H1 (cell line): ENCODE results near the gene MYBPH. TPM values are rescaled to one million over a fixed set of nuclear protein-coding genes. Genes with fewer than 3 reads are reported as not detected.

Source experiments
- CTCF ChIA-PET: fragments of 300-600 bp; sonication (Branson Sonifier 250); formaldehyde crosslinking; loops from one replicate; lab custom pipeline; 2021; ENCODE audit not compliant: partially characterized antibody; lab: Charles Lee
- POLR2A ChIA-PET: fragments of 300-600 bp; sonication (Branson Sonifier 250); formaldehyde crosslinking; loops from one replicate; lab custom pipeline; 2021; ENCODE audit warnings: inconsistent platforms; ENCODE audit not compliant: partially characterized antibody; lab: Charles Lee
- DNase-seq, 2 experiments: peaks; one replicate each; pipeline versions ENCODE4 v3.0.0 to v3.0.0-alpha.2; 2010 to 2022; ENCODE audit warnings: low spot score in 2 of 2, low read depth in 1 of 2, mixed read lengths in 1 of 2
- FAIRE-seq: peaks from 2 replicates; lab custom pipeline; 2011; peaks lifted over from hg19 to GRCh38; lab: Jason Lieb, UNC
- H2AFZ ChIP-seq: 2 replicates; pipeline ENCODE4 v1.8.1; 2012; ENCODE audit warnings: low read length, inconsistent platforms
- H2AK5ac ChIP-seq: 2 replicates; pipeline ENCODE4 v1.6.1; 2013; ENCODE audit warnings: low read depth, low read length
- H2BK120ac ChIP-seq: replicated peaks from 2 replicates; pipeline ENCODE3; 2013; ENCODE audit warnings: low read depth, low read length, inconsistent platforms
- H2BK12ac ChIP-seq: 2 replicates; pipeline ENCODE4 v1.6.1; 2013; ENCODE audit warnings: low read depth, low read length
- H2BK15ac ChIP-seq: 2 replicates; pipeline ENCODE4 v1.6.1; 2013; ENCODE audit warnings: low read length
- H2BK20ac ChIP-seq: 2 replicates; pipeline ENCODE4 v1.6.1; 2013; ENCODE audit warnings: low read length
- H2BK5ac ChIP-seq: 2 replicates; pipeline ENCODE4 v1.6.1; 2013; ENCODE audit warnings: low read depth, low read length
- H3K14ac ChIP-seq: 2 replicates; pipeline ENCODE4 v1.6.1; 2013; ENCODE audit warnings: inconsistent platforms; ENCODE audit not compliant: insufficient read length
- H3K18ac ChIP-seq: 2 replicates; pipeline ENCODE4 v1.6.1; 2013; ENCODE audit warnings: low read length; ENCODE audit errors: extremely low read depth
- H3K23ac ChIP-seq: 2 replicates; pipeline ENCODE4 v1.6.1; 2013; ENCODE audit warnings: inconsistent platforms; ENCODE audit not compliant: insufficient read length
- H3K23me2 ChIP-seq: 2 replicates; pipeline ENCODE4 v1.6.1; 2013; ENCODE audit warnings: low read depth, low read length
- H3K27ac ChIP-seq: 2 replicates; pipeline ENCODE4 v1.6.1; 2011; ENCODE audit warnings: low read depth, low read length, inconsistent platforms
- H3K27me3 ChIP-seq, 4 experiments: replicated peaks in 1 of 4; 1 replicate in 1 of 4; 2 replicates in 3 of 4; pipeline versions ENCODE4 v1.6.1 to v1.8.1; 2011 to 2013; ENCODE audit warnings: low read length in 3 of 4, mild to moderate bottlenecking in 3 of 4, inconsistent platforms in 2 of 4, mixed read lengths in 2 of 4, moderate library complexity in 1 of 4; ENCODE audit not compliant: control insufficient read depth in 3 of 4, insufficient read depth in 3 of 4; ENCODE audit errors: extremely low read depth in 1 of 4
- H3K36me3 ChIP-seq, 4 experiments: 2 replicates each; pipeline versions ENCODE4 v1.6.1 to v1.8.1; 2011 to 2013; ENCODE audit warnings: mild to moderate bottlenecking in 4 of 4, low read length in 3 of 4, moderate library complexity in 2 of 4, control low read depth in 1 of 4, inconsistent platforms in 1 of 4; ENCODE audit not compliant: insufficient read depth in 4 of 4, control insufficient read depth in 2 of 4
- H3K4ac ChIP-seq: replicated peaks from 2 replicates; pipeline ENCODE3; 2013; ENCODE audit warnings: low read length, low read depth, mixed read lengths, inconsistent platforms; ENCODE audit not compliant: insufficient read length
- H3K4me1 ChIP-seq, 4 experiments: replicated peaks in 1 of 4; 1 replicate in 1 of 4; 2 replicates in 3 of 4; pipeline versions ENCODE4 v1.6.1 to v1.8.1; 2011 to 2013; ENCODE audit warnings: low read length in 3 of 4, inconsistent platforms in 2 of 4, mixed read lengths in 1 of 4; ENCODE audit not compliant: insufficient read depth in 4 of 4, control insufficient read depth in 3 of 4
- H3K4me2 ChIP-seq, 2 experiments: 2 replicates each; pipeline versions ENCODE4 v1.6.1 to v1.8.1; 2011 to 2013; ENCODE audit warnings: low read depth in 2 of 2, low read length in 2 of 2, control low read depth in 1 of 2, inconsistent platforms in 1 of 2, mild to moderate bottlenecking in 1 of 2; ENCODE audit not compliant: insufficient read depth in 1 of 2
- H3K4me3 ChIP-seq, 4 experiments: fragments of 200-600, 300-600 bp in 1 of 4; sonication (generic), shearing (Covaris generic), sonication (Bioruptor Twin) in 1 of 4; 2 replicates each; pipeline versions ENCODE4 v1.5.1 to v1.8.1; 2011 to 2016; ENCODE audit warnings: low read length in 4 of 4, low read depth in 3 of 4, control low read depth in 2 of 4, inconsistent platforms in 2 of 4, mild to moderate bottlenecking in 2 of 4, mixed read lengths in 1 of 4, moderate library complexity in 1 of 4; ENCODE audit not compliant: insufficient read depth in 2 of 4; ENCODE audit errors: extremely low read depth in 1 of 4
- H3K56ac ChIP-seq: replicated peaks from 2 replicates; pipeline ENCODE3; 2013; ENCODE audit warnings: low read depth, mild to moderate bottlenecking, mixed read lengths, low read length, inconsistent platforms; ENCODE audit not compliant: insufficient read length
- H3K79me1 ChIP-seq: 2 replicates; pipeline ENCODE4 v1.6.1; 2013; ENCODE audit warnings: low read depth, low read length, control low read depth
- H3K79me2 ChIP-seq, 2 experiments: 2 replicates each; pipeline versions ENCODE4 v1.6.1 to v1.8.1; 2012 to 2013; ENCODE audit warnings: low read length in 2 of 2, mild to moderate bottlenecking in 2 of 2, inconsistent platforms in 1 of 2; ENCODE audit not compliant: insufficient read depth in 2 of 2, control insufficient read depth in 1 of 2
- H3K9ac ChIP-seq, 4 experiments: replicated peaks in 1 of 4; 1 replicate in 1 of 4; 2 replicates in 3 of 4; pipeline versions ENCODE4 v1.6.1 to v1.8.1; 2011 to 2013; ENCODE audit warnings: low read depth in 3 of 4, low read length in 3 of 4, control low read depth in 2 of 4, mild to moderate bottlenecking in 2 of 4, moderate library complexity in 2 of 4, inconsistent platforms in 1 of 4; ENCODE audit errors: extremely low read depth in 1 of 4
- H3K9me3 ChIP-seq, 2 experiments: 2 replicates each; pipeline versions ENCODE4 v1.6.1 to v1.8.1; 2012 to 2013; ENCODE audit warnings: mild to moderate bottlenecking in 2 of 2, moderate library complexity in 2 of 2, control low read depth in 1 of 2, inconsistent platforms in 1 of 2, low read depth in 1 of 2, low read length in 1 of 2, mixed read lengths in 1 of 2; ENCODE audit not compliant: insufficient read depth in 2 of 2
- H4K20me1 ChIP-seq, 2 experiments: replicated peaks in 1 of 2; 2 replicates each; pipeline versions ENCODE3 to v1.8.1; 2011 to 2013; ENCODE audit warnings: inconsistent platforms in 2 of 2, low read length in 2 of 2, mild to moderate bottlenecking in 1 of 2; ENCODE audit not compliant: insufficient read depth in 2 of 2, control insufficient read depth in 1 of 2
- H4K5ac ChIP-seq: 2 replicates; pipeline ENCODE4 v1.6.1; 2013; ENCODE audit warnings: low read length, low read depth, mixed read lengths, inconsistent platforms; ENCODE audit not compliant: insufficient read length
- H4K8ac ChIP-seq: 2 replicates; pipeline ENCODE4 v1.8.0; 2013; ENCODE audit warnings: mild to moderate bottlenecking, moderate library complexity, low read length, inconsistent platforms; ENCODE audit not compliant: insufficient read depth; ENCODE audit errors: extremely low read depth
- H4K91ac ChIP-seq: replicated peaks from 2 replicates; pipeline ENCODE3; 2013; ENCODE audit warnings: low read length, mixed read lengths, inconsistent platforms; ENCODE audit not compliant: insufficient read length
- BCL11A ChIP-seq, 2 experiments: IDR thresholded peaks; one replicate each; pipeline ENCODE4 v1.6.1; 2011; ENCODE audit warnings: low read depth in 2 of 2, low read length in 2 of 2, mild to moderate bottlenecking in 2 of 2
- CBX5 ChIP-seq: fragments of 300-800, 300-1000 bp; sonication (generic); IDR thresholded peaks from 2 replicates; pipeline ENCODE4 v1.7.1; 2016; ENCODE audit warnings: antibody characterized with exemption, low read length, low read depth
- CEBPB ChIP-seq: IDR thresholded peaks from 2 replicates; pipeline ENCODE4 v1.6.1; 2012; ENCODE audit warnings: low read depth, low read length
- GABPA ChIP-seq: IDR thresholded peaks from 2 replicates; pipeline ENCODE4 v1.6.1; 2011; ENCODE audit warnings: mild to moderate bottlenecking, low read length, moderate library complexity, borderline replicate concordance; ENCODE audit not compliant: insufficient read depth
- JUN ChIP-seq: IDR thresholded peaks from 2 replicates; pipeline ENCODE4 v1.6.1; 2011; ENCODE audit warnings: low read depth, mild to moderate bottlenecking, improper control_type of control experiment, low read length
- KDM4A ChIP-seq: IDR thresholded peaks from one replicate; pipeline ENCODE4 v1.7.1; 2012; ENCODE audit warnings: low read depth, mild to moderate bottlenecking, moderate library complexity, low read length, inconsistent platforms; ENCODE audit not compliant: severe bottlenecking
- RNF2 ChIP-seq: fragments of 200-900, 300-1000 bp; sonication (generic); IDR thresholded peaks from 2 replicates; pipeline ENCODE4 v1.7.1; 2016; ENCODE audit warnings: borderline replicate concordance, low read depth, mild to moderate bottlenecking, antibody characterized with exemption, low read length; ENCODE audit not compliant: poor library complexity, severe bottlenecking; ENCODE audit errors: missing control alignments
- SAP30 ChIP-seq: fragments of 300-600 bp; sonication (generic); IDR thresholded peaks from 2 replicates; pipeline ENCODE4 v1.7.1; 2012; ENCODE audit warnings: low read length, moderate library complexity, mild to moderate bottlenecking, inconsistent platforms; ENCODE audit not compliant: insufficient read depth, insufficient replicate concordance
- SIN3A ChIP-seq, 2 experiments: IDR thresholded peaks in 1 of 2; conservative IDR thresholded peaks in 1 of 2; 2 replicates each; pipeline ENCODE4 v1.6.1; 2011 to 2012; ENCODE audit warnings: low read length in 2 of 2, improper control_type of control experiment in 1 of 2, low read depth in 1 of 2, mild to moderate bottlenecking in 1 of 2
- SP1 ChIP-seq: IDR thresholded peaks from 2 replicates; pipeline ENCODE4 v1.6.1; 2011; ENCODE audit warnings: low read depth, low read length
- WGBS, 2 experiments: shearing (Covaris generic) in 1 of 2; methylation state at CpG; one replicate each; pipeline versions ENCODE4 v1.1.6 to v1.1.7; 2013 to 2015; ENCODE audit warnings: low lambda C conversion rate in 2 of 2, mixed read lengths in 2 of 2, inconsistent platforms in 1 of 2, low coverage in 1 of 2, missing lambda C conversion rate in 1 of 2; ENCODE audit not compliant: insufficient replicate concordance in 2 of 2, insufficient coverage in 1 of 2, insufficient read length in 1 of 2; ENCODE audit errors: extremely low coverage in 1 of 2, missing lambda C conversion rate in 1 of 2; 5-methylcytosine and 5-hydroxymethylcytosine counted together
- polyA plus RNA-seq, 7 experiments: library from polyadenylated mRNA; depleted of rRNA in 3 of 7; stranded (reverse) in 5 of 7; unstranded in 2 of 7; fragments of >200 nt in 5 of 7; fragments of 200-250 nt in 2 of 7; gene quantifications; 1 replicate in 5 of 7; 2 replicates in 1 of 7; 4 replicates in 1 of 7; pipeline versions ENCODE4 v1.2.1 to v1.2.3, GENCODE V29; 2011 to 2013; ENCODE audit warnings: missing spikeins in 2 of 7, mixed read lengths in 2 of 7
- total RNA-seq: library from RNA; stranded (reverse); fragmentation: NEBNext Ultra II Directional; extraction: Animal tissue kit (Norgen Biotek cat#: 25700); gene quantifications from 2 replicates; pipeline ENCODE4 v1.2.1, GENCODE V29; 2021

Gene MYBPH
- total and polyA plus RNA-seq, 2 of the 8 experiments (the other 6 are each of a cell fraction or from before 2014, with no cell fraction given), result not detected

DNA sequence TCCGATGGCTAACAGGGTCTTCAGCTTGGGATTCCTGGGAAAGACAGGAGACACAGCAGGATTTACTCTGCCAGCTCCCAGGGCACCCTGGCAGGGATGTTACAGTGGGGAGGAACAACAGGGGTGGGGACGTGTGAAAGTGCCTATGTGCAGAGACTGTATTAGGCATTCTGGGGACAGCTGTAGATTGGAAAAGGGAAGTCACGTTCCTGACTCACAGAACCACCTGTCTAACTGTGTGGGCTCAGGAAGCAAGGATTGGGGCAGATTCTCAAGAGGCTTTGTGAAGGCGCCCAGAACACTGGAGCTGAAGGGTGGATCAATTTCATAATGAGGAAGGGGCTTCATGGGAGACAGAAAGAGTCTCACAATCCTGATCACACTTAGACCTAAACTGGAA, 49.4 kb upstream of the MYBPH start:
- Histone ChIP-seq H4K5ac (no peak overlapping the region), H2AK5ac (no peak overlapping the region), H3K9me3 (no peaks in the 10 kb centered on the region), H2BK15ac (no peak overlapping the region), H3K36me3 (no peaks in the 10 kb centered on the region), H3K23ac (no peak overlapping the region), H4K91ac (no peak overlapping the region), H4K20me1 (no peaks in the 10 kb centered on the region), H3K14ac (no peak overlapping the region), H3K79me1 (no peaks in the 10 kb centered on the region), H3K56ac (no peak overlapping the region), H2AFZ (no peak overlapping the region), H2BK20ac (no peak overlapping the region), H3K4ac (no peak overlapping the region), H3K27ac (no peak overlapping the region), H2BK5ac (no peak overlapping the region), H3K4me1 (no peaks in the 10 kb centered on the region), H3K9ac (no peak overlapping the region), H3K4me3 (no peak overlapping the region), H2BK120ac (no peak overlapping the region), H2BK12ac (no peak overlapping the region), H3K18ac (no peak overlapping the region), H3K23me2 (no peaks in the 10 kb centered on the region), H4K8ac (no peak overlapping the region), H3K4me2 (no peak overlapping the region), H3K79me2 (no peaks in the 10 kb centered on the region), H3K27me3 (no peaks in the 10 kb centered on the region; a peak in 1 of 7 replicates)
- no peak for TF ChIP-seq JUN
- TF ChIP-seq KDM4A, result no peak
- no peak for TF ChIP-seq SAP30
- TF ChIP-seq SIN3A (conservative IDR thresholded peaks at IDR 0.05 in 1 of 2, IDR thresholded peaks at IDR 0.05 in 1 of 2; ENCODE audit: low read depth in 1 of 2, low read length in 2 of 2), result no peak
- TF ChIP-seq CEBPB, result no peak
- no peak for TF ChIP-seq RNF2
- no peak for TF ChIP-seq GABPA
- TF ChIP-seq BCL11A (IDR thresholded peaks at IDR 0.05; ENCODE audit: low read depth in 2 of 2, low read length in 2 of 2), result no peak
- no peak for TF ChIP-seq CBX5
- TF ChIP-seq SP1, result no peak
- FAIRE-seq (no peak), DNase-seq (no peak)
- 76% methylated on average over 4 of the region's 4 CpGs; no CpG with 5 or more reads in 1 of the 2 experiments for WGBS, 2 experiments
- CTCF ChIA-PET, result interaction anchor here (0.6 to 18.1 kb wide), 16 partner anchors 9 to 1780 kb away, joined by 3 to 479 read pairs (median 4); partner anchors contain the start of genes ADORA1 and MYBPH
- POLR2A ChIA-PET, result interaction anchor here (1.1 to 1.3 kb wide), 2 partner anchors 9 to 107 kb away, joined by 3 to 4 read pairs; no protein-coding TSS in a partner anchor
